ENCODE data around the gene SLC9A8.

GRCh38 chr20:49833483-49833882 lies 20.9 kb downstream of the SLC9A8 start:
- TF ChIP-seq EZH2 (IDR thresholded peaks at IDR 0.05) (no peak), POLR2AphosphoS5 (IDR thresholded peaks at IDR 0.05; ENCODE audit: borderline replicate concordance, low read depth, low read length) (no peak)
